Left colon (tissue), 2 donors: Measurements from ENCODE around the gene BPGM. TPM values are rescaled to one million over a fixed set of nuclear protein-coding genes. Genes with fewer than 3 reads are reported as not detected.
"Not testable (repeated sequence)": the region's sequence is repeated elsewhere in the genome, so short reads cannot be mapped to it uniquely, and the experiment has no call there.

ENCODE experiments used
- ATAC-seq: fragments of 200-7000 bp; cut with Tn5 transposase; one replicate; pipeline ENCODE4 v1.9.1; 2020; ENCODE audit warnings: mild to moderate bottlenecking, moderate library complexity
- DNase-seq, 2 donors: peaks; one replicate each; pipeline ENCODE4 v3.0.0-alpha.2; 2020
- intact Hi-C, 2 donors: fragments of 100-400 bp; cut with DNase I in 1 of 2; cut with micrococcal nuclease in 1 of 2; formaldehyde crosslinking; loops; one replicate each; pipeline versions ENCODE4 v1.11.2 to v1.14.0; 2022; cut with DNase I, micrococcal nuclease
- total RNA-seq, 2 donors: library from RNA; stranded (reverse); fragmentation: NEBNext Ultra II Directional; extraction: Animal tissue kit (Norgen Biotek cat#: 25700); gene quantifications; one replicate each; pipeline ENCODE4 v1.2.1, GENCODE V29; 2021
- donor health status: DM: no; HTN: no; CAD: no.
- donor health status: DM: yes; HTN: yes; CAD: no.

The BPGM gene
- total RNA-seq, 2 donors from 2014 or later, result 7.7 to 9.7 TPM

GRCh38 chr7:134654104-134654775, 7.6 kb downstream of the BPGM start:
- DNase-seq (no peak), ATAC-seq (no peak)
- intact Hi-C loops, result no loop called here

GRCh38 chr7:134657526-134657925, 10.9 kb downstream of the BPGM start:
- intact Hi-C loops, result no loop called here
- DNase-seq, result no peak
- no peak for ATAC-seq

GRCh38 chr7:134660242-134660785, 13.7 kb downstream of the BPGM start:
- DNase-seq (no peak), ATAC-seq (no peak)
- intact Hi-C loops, result no loop called here

- DNase-seq (no peak), ATAC-seq (no peak)
- intact Hi-C loops, result no loop called here
Measured at GRCh38 chr7:134660961-134661376, 14.3 kb downstream of the BPGM start.

GRCh38 chr7:134662166-134662870, 15.7 kb downstream of the BPGM start:
- DNase-seq (no peak), ATAC-seq (no peak)
- intact Hi-C loops, result no loop called here

GRCh38 chr7:134662871-134663205, 16.2 kb downstream of the BPGM start:
- ATAC-seq (no peak), DNase-seq (no peak)
- intact Hi-C loops, result no loop called here

GRCh38 chr7:134665045-134665444, 18.4 kb downstream of the BPGM start:
- intact Hi-C loops, DNase-seq, ATAC-seq: not testable (repeated sequence)

- intact Hi-C loops, result no loop called here
- ATAC-seq (no peak), DNase-seq (no peak)
Measured at GRCh38 chr7:134667899-134668298, 21.2 kb downstream of the BPGM start.

GRCh38 chr7:134669388-134669787, 22.7 kb downstream of the BPGM start:
- intact Hi-C loops, result no loop called here
- ATAC-seq, result no peak
- DNase-seq, result no peak

- intact Hi-C loops, result loop anchor here in 1 of 2 donors (10.0 kb wide), 1 partner anchor 515 kb away; no protein-coding TSS in a partner anchor
- ATAC-seq (peak; percentile 45), DNase-seq (peak in 1 of 2 donors; percentile 55)
Measured at GRCh38 chr7:134669845-134670373, 23.3 kb downstream of the BPGM start.

GRCh38 chr7:134671609-134672008, 25.0 kb downstream of the BPGM start:
- DNase-seq (no peak), ATAC-seq (no peak)
- intact Hi-C loops, result loop anchor here in 1 of 2 donors (10.0 kb wide), 1 partner anchor 513 kb away; no protein-coding TSS in a partner anchor

- intact Hi-C loops, result loop anchor here in 1 of 2 donors (10.0 kb wide), 1 partner anchor 510 kb away; no protein-coding TSS in a partner anchor
- DNase-seq (no peak), ATAC-seq (no peak)
Measured at GRCh38 chr7:134674424-134674823, 27.8 kb downstream of the BPGM start.

GRCh38 chr7:134676743-134677142, 30.1 kb downstream of the BPGM start:
- no peak for ATAC-seq
- intact Hi-C loops, result loop anchor here in 1 of 2 donors (10.0 kb wide), 1 partner anchor 508 kb away; no protein-coding TSS in a partner anchor
- no peak for DNase-seq

- DNase-seq, result no peak
- ATAC-seq, result peak; percentile 74
- intact Hi-C loops, result loop anchor here in 1 of 2 donors (10.0 kb wide), 1 partner anchor 507 kb away; no protein-coding TSS in a partner anchor
Measured at GRCh38 chr7:134678115-134678514, 31.5 kb downstream of the BPGM start.

GRCh38 chr7:134679006-134679405, 32.4 kb downstream of the BPGM start:
- DNase-seq, result no peak
- no peak for ATAC-seq
- intact Hi-C loops, result loop anchor here in 1 of 2 donors (10.0 kb wide), 1 partner anchor 506 kb away; no protein-coding TSS in a partner anchor

GRCh38 chr7:134684165-134684564, 37.5 kb downstream of the BPGM start:
- ATAC-seq (no peak), DNase-seq (no peak)
- intact Hi-C loops, result no loop called here

GRCh38 chr7:134685250-134685649, 38.6 kb downstream of the BPGM start:
- DNase-seq (no peak), ATAC-seq (no peak)
- intact Hi-C loops, result no loop called here

- no peak for ATAC-seq
- intact Hi-C loops, result no loop called here
- DNase-seq, result no peak
Measured at GRCh38 chr7:134686786-134687185, 40.1 kb downstream of the BPGM start.

GRCh38 chr7:134689550-134689949, 42.9 kb downstream of the BPGM start:
- intact Hi-C loops, DNase-seq, ATAC-seq: not testable (repeated sequence)
